IPS DF 4.7 (cell line): ENCODE data around the gene PDCD5.

Experiments
- DNase-seq: peaks from one replicate; pipeline ENCODE4 v3.0.0-alpha.2; 2013; ENCODE audit warnings: low spot score; ENCODE audit errors: extremely low read depth

Gene PDCD5

DNA sequence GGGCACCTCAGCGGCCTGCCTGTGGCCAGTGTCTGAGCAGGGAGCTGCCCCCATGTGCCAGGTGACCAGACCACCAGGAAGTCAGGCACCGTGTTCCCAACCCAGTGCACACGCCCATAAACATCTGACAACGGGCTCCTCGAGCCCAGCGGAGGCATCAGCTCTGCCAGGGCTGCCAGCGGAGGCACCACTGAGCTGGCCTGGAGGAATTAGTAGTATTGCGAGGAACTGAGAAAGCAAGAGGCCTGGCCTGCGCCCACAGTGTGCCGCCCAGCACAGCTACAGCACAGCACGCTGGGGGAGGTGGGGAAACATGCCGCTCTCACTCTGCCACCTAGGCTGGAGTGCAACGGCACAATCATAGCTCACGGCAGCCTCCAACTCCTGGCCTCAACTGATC lies 49.3 kb downstream of the PDCD5 start:
- no peak for DNase-seq

DNA sequence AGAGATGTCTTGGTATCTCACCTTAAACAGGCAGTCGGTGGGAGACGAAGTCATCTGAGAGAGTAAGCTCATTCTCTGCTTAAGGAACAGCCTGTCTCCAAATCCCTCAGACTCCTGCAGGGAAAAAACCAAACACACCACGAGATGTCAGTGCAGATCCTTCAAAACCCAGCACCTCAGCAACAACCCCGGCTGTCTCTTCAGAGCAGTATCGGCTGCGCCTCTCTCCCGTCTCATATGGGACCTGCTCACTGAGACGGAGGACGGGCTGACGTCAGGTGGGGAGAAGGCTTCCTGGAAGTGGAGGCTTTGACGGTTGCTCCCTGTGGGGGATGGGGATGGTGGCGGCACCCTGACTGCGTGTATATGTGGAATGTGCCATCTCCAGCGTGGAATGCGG lies 50.4 kb downstream of the PDCD5 start:
- no peak for DNase-seq
